Ecto neural progenitor cell (in vitro differentiated cells): ENCODE measurements around the gene KCNIP2.
"Not testable (repeated sequence)": the region's sequence is repeated elsewhere in the genome, so short reads cannot be mapped to it uniquely, and the experiment has no call there.

Source experiments
- DNase-seq: peaks from one replicate; pipeline ENCODE4 v3.0.0-alpha.2; 2018; ENCODE audit warnings: low spot score

The KCNIP2 gene

GRCh38 chr10:101828766-101829551, 14.6 kb downstream of the KCNIP2 start:
- DNase-seq: no peak

- DNase-seq: no peak
These were observed 15.5 kb downstream of the KCNIP2 start for GRCh38 chr10:101827919-101828600.

GRCh38 chr10:101826852-101827434, 16.7 kb downstream of the KCNIP2 start:
- no peak for DNase-seq

GRCh38 chr10:101824736-101825135, 18.9 kb downstream of the KCNIP2 start:
- no peak for DNase-seq

GRCh38 chr10:101818872-101819633, 24.5 kb downstream of the KCNIP2 start:
- DNase-seq: no peak

- DNase-seq: peak; percentile 98
These were observed 25.3 kb downstream of the KCNIP2 start, which contains the start of gene OGA for GRCh38 chr10:101818119-101818871. OGA (minus strand) TSS chr10:101818444; CDS start chr10:101818022, 422 bp downstream.

GRCh38 chr10:101817337-101818118, 26.1 kb downstream of the KCNIP2 start:
- peak; percentile 60 for DNase-seq

- no peak for DNase-seq
These were observed 26.7 kb downstream of the KCNIP2 start for GRCh38 chr10:101816913-101817336.

GRCh38 chr10:101816376-101816775, 27.2 kb downstream of the KCNIP2 start:
- no peak for DNase-seq

- no peak for DNase-seq
These were observed 29.0 kb downstream of the KCNIP2 start for GRCh38 chr10:101814466-101815071.

GRCh38 chr10:101812606-101813005, 31.0 kb downstream of the KCNIP2 start:
- DNase-seq: no peak

- no peak for DNase-seq
These were observed 36.4 kb downstream of the KCNIP2 start for GRCh38 chr10:101807158-101807557.

GRCh38 chr10:101803511-101803910, 40.1 kb downstream of the KCNIP2 start:
- no peak for DNase-seq

- no peak for DNase-seq
These were observed 46.1 kb downstream of the KCNIP2 start for GRCh38 chr10:101797403-101798059.

GRCh38 chr10:101793526-101793925, 50.1 kb downstream of the KCNIP2 start:
- no peak for DNase-seq

GRCh38 chr10:101789686-101790085, 53.9 kb downstream of the KCNIP2 start:
- DNase-seq: no peak

GRCh38 chr10:101789231-101789630, 54.4 kb downstream of the KCNIP2 start:
- not testable (repeated sequence) for DNase-seq

- DNase-seq: no peak
These were observed 57.8 kb downstream of the KCNIP2 start for GRCh38 chr10:101785801-101786200.

GRCh38 chr10:101784558-101784957, 59.0 kb downstream of the KCNIP2 start:
- no peak for DNase-seq

GRCh38 chr10:101783736-101784118, 59.9 kb downstream of the KCNIP2 start:
- DNase-seq: peak; percentile 48
